GM21786 (cell line): Measurements from ENCODE around the gene CDKAL1.
"Not testable (repeated sequence)": the region's sequence is repeated elsewhere in the genome, so short reads cannot be mapped to it uniquely, and the experiment has no call there.

Experiments
- ATAC-seq: cut with Tn5 transposase; IDR thresholded peaks from one replicate; pipeline ENCODE4 v1.9.1; 2021; ENCODE audit not compliant: unreplicated experiment

The CDKAL1 gene

GRCh38 chr6:20632696-20633095 is 98.4 kb downstream of the CDKAL1 start:
- ATAC-seq = no peak

DNA sequence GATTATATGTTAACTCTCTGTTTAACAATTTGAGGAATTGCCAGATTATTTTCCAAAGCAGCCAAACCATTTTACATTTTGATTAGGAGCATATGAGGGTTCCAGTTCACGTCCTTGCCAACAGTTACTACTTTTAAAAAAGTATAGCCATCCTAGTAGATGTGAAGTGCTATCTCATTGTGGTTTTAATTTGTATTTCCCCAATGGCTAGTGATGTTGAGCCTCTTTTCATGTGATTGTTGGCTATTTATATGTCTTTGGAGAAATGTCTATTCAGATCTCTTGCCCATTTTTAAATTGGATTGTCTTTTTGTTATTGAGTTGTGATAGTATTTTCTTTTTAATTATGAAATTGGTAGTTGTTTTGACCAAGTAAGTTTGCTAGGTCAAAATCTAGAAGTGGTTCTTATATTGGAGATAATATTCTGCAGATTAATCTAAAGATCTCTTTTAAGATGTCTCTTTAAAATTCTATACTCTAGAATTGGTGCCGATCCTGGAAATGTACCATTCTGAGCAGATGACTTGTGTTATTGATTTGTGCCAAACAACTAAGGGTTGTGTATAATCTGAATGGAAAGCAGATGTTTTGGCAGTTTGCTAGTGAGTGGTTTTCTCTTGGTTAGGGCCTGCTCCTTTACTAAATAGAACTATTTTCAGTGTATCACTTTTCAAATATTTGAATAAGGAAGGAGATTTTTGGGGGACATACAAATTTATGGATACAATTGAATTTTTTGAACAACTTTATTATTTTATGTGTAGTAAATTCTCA is 99.5 kb downstream of the CDKAL1 start:
- ATAC-seq = no peak

DNA sequence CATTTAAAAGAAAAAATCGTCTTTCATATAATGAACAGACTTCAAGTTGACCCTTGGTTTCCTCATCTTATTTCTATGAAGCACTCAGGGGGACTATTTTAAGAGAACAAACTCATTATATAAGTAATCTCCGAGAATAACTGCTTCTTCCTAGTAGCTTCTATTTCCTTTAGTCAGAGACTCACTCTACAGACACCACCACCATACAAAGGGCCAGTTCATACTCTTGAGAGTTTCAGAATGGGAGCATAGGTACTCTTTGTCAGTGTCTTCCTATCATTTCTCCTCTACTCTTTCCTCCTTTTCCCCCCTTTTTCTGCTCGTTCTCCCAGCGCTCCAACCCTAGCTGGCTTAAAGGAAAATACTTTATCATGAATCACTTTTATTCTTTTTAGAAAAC is 104.9 kb downstream of the CDKAL1 start:
- no peak for ATAC-seq

GRCh38 chr6:20640181-20640580 is 105.9 kb downstream of the CDKAL1 start:
- ATAC-seq = no peak

DNA sequence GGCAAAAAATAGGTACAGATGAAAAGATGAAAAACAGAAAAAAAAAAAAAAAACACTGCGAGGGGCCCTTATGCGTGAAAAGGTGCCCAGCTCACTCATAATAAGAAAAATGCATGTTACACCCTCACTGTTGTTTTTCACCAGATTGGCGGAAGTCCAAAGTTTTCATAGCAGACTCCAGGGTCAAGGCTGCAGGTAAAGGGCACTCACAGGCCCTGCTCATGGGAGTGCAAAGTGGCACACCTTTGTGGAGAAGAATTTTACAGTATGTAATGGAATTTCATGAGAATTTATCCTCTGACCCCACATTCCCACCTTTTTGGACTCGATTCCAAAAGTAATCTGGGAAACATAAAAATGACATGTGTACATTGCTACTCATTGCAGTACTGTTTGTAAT is 108.2 kb downstream of the CDKAL1 start:
- ATAC-seq = no peak

- ATAC-seq = no peak
These were observed 110.6 kb downstream of the CDKAL1 start for GRCh38 chr6:20644667-20645370.

GRCh38 chr6:20645572-20645971 is 111.3 kb downstream of the CDKAL1 start:
- not testable (repeated sequence) for ATAC-seq

DNA sequence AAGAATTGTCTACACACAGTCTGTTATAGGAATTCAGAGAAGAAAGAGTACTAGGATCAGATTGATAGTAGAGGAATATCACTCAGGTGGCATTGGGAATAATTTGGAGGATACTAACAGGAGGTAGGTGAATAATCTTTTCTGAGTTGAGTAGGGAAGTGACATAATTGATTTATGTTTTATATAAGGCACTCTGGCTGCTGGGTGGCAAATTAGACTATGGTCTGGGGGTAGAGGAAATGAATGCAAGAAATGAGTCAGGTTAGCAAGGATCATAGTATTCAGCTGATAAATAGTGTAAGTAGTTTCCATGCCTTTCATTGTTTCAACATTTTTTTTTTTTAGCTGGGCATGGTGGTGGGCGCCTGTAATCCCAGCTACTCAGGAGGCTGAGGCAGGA is 113.3 kb downstream of the CDKAL1 start:
- ATAC-seq = no peak

DNA sequence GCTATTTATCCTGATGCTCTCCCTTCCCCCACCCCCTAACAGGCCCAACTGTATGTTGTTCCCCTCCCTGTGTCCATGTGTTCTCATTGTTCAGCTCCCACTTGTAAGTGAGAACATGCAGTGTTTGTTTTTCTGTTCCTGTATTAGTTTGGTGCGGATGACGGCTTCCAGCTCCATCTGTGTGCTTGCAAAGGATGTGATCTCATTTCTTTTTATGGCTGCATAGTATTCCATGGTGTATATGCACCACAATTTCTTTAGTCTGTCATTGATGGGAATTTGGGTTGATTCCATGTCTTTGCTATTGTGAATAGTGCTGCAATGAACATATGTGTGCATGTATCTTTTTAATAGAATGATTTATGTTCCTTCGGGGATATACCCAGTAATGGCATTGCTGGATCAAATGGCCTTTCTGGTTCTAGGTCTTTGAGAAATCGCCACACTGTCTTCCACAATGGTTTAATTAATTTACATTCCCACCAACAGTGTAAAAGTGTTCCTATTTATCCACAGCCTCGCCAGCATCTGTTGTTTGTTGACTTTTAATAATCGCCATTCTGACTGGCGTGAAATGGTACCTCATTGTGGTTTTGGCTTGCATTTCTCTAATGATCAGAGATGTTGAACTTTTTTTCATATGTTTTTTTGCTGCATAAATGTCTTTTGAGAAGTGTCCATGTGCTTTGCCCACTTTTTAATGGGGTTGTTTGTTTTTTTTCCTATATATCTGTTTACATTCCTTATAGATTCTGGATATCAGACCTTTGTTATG is 115.6 kb downstream of the CDKAL1 start:
- not testable (repeated sequence) for ATAC-seq

GRCh38 chr6:20652299-20653084 is 118.2 kb downstream of the CDKAL1 start:
- ATAC-seq = no peak

GRCh38 chr6:20653085-20653479 is 118.8 kb downstream of the CDKAL1 start:
- no peak for ATAC-seq

DNA sequence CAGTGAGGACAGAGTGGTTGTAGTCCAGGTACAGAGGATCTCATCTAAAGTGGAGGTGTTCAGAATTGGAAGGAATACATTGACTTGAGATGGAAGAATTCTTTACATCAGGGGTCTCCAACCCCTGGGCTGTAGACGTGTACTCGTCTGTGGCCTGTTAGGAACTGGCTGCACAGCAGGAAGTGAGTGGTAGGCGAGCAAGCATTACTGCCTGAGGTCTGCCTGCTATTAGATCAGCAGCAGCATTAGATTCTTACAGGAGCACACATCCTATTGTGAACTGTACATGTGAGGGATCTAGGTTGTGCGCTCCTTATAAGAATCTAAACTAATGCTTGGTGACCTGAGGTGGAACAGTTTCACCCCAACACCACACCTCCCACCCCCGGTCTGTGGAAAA is 121.1 kb downstream of the CDKAL1 start:
- no peak for ATAC-seq

- no peak for ATAC-seq
These were observed 123.1 kb downstream of the CDKAL1 start for GRCh38 chr6:20657274-20657800.

GRCh38 chr6:20658053-20658452 is 123.8 kb downstream of the CDKAL1 start:
- ATAC-seq = no peak

- ATAC-seq = no peak
These were observed 124.3 kb downstream of the CDKAL1 start for GRCh38 chr6:20658516-20658915.

- no peak for ATAC-seq
These were observed 126.3 kb downstream of the CDKAL1 start for GRCh38 chr6:20660534-20660933.

DNA sequence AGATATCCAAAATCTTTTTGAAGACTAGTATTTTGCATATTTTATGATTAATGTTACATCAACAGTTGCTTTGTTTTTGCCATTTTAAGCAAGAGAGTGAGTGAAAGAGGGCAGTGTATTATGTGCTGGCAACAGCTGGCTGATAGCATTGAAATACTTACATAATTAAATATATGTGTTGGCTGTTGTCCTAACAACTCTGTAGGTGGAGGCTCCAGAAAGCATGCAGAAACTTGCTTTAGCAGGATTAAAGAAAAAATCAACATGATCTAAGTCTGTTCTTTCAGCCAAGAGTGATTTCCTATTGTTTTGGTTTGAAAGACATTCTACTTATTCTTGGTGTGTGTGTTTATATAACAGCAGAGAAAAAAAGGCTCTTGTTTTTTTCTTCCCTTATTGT is 127.5 kb downstream of the CDKAL1 start:
- ATAC-seq = no peak

- ATAC-seq = no peak
These were observed 130.0 kb downstream of the CDKAL1 start for GRCh38 chr6:20664250-20664649.

GRCh38 chr6:20665290-20665689 is 131.0 kb downstream of the CDKAL1 start:
- no peak for ATAC-seq

GRCh38 chr6:20669571-20670314 is 135.5 kb downstream of the CDKAL1 start:
- peak; percentile 90 for ATAC-seq
